GM21723 (cell line): Measurements from ENCODE around the gene UBE2L6.

Source experiments
- ATAC-seq: cut with Tn5 transposase; IDR thresholded peaks from one replicate; pipeline ENCODE4 v1.9.1; 2021; ENCODE audit warnings: mild to moderate bottlenecking, moderate library complexity; ENCODE audit not compliant: unreplicated experiment

The UBE2L6 gene

DNA sequence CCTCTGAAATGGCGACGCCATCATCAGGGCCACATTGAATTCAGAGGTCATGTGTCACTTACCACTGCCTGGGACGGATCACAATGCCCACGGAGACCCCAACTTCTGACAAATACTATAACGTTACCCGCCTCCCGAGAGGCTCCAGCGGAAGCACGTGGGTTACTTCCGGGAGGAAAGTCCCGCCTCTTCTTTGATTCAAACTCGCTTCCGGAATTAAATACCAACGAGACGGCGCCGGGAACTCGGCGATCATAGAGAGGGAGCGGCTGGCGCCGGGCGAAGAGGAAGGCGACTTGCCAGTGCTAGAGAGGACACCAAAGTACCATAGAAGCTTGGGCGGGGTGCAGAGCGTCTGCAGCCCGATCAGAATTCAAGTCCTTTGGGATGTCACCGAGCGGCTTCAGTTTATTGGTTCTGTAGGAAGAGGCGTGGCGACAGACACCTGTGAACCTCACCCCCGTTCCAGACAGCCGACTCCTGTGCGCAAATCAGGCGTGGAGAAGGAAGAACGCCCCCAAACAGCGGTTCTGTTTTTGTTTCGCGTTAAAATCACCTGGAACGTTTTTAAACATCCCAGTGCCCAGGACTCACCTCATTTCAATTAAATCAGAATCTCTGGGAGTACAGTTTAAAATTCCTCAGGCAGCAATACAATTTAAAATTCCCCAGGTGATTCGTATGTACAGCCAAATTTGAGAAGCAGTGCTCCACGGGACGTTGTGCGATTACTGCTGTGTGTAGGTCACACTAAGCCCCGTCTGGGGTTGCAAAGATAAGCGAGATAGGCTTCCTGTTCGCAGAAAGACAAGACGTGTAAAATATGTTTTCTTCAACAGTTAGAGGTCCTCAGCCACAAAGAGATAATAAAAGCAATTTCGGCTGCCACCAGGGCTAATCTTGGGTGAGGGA is 36.6 kb downstream of the UBE2L6 start, which contains the start of gene TIMM10:
Gene TIMM10 (minus strand): TSS at position 159 of the 912 bp plus-strand sequence. CDS start 565 bp downstream, outside the sequence.
- ATAC-seq = peak; percentile 98

- ATAC-seq = no peak
These were observed 37.3 kb downstream of the UBE2L6 start for GRCh38 chr11:57530215-57530595.

GRCh38 chr11:57529012-57529411 is 38.5 kb downstream of the UBE2L6 start:
- no peak for ATAC-seq

DNA sequence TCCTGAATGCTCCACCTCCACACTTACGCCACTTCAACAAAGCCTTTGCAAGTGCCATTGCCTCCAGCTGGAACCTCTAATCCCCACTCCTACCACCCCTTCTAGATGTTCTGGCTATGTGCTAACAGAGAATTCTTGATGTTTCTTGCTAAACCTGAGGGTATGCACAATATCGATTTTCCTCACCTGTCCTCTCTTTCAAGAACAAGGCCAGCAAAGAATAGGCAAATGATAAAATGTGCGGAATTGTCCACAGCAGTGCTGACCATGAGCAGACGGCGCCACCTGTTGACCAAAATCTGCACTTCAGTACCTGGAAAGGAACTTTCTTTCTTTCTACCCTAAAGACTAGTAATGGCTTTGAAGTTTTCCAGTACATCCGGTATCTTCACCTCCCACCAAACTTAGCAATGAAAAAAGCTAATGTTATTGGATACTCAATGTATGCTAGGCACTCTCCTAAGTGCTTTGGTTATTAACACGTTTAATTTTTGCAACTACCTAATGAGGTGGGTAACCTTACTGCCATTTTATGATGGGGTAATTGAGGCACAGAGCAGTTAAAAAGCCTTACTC is 40.3 kb downstream of the UBE2L6 start:
- peak; percentile 21 for ATAC-seq

DNA sequence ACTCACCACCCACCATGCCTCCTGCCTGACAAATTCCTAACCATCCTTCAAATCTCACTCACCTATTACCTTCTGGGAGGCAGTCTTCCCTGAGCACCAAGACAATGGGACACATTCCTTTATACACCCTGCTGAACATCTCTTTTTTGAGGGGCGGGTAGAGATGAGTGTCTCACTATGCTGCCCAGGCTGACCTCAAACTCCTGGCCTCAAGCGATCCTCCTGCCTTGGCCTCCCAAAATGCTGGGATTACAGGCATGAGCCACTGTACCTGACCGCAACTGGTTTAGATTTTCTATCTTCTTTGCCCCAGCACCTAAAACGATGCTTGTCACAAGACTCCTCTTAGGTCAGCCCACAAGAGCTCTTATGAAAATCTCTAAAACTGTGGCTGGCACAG is 44.1 kb downstream of the UBE2L6 start:
- no peak for ATAC-seq

- no peak for ATAC-seq
These were observed 46.4 kb downstream of the UBE2L6 start for GRCh38 chr11:57521116-57521515.

GRCh38 chr11:57516061-57516443 is 51.4 kb downstream of the UBE2L6 start:
- peak; percentile 2 for ATAC-seq

GRCh38 chr11:57515332-57516060 is 52.0 kb downstream of the UBE2L6 start, which contains the start of gene SLC43A1:
Gene SLC43A1 (minus strand): TSS chr11:57515702. CDS start chr11:57514111, 1,591 bp downstream.
- peak; percentile 53 for ATAC-seq

DNA sequence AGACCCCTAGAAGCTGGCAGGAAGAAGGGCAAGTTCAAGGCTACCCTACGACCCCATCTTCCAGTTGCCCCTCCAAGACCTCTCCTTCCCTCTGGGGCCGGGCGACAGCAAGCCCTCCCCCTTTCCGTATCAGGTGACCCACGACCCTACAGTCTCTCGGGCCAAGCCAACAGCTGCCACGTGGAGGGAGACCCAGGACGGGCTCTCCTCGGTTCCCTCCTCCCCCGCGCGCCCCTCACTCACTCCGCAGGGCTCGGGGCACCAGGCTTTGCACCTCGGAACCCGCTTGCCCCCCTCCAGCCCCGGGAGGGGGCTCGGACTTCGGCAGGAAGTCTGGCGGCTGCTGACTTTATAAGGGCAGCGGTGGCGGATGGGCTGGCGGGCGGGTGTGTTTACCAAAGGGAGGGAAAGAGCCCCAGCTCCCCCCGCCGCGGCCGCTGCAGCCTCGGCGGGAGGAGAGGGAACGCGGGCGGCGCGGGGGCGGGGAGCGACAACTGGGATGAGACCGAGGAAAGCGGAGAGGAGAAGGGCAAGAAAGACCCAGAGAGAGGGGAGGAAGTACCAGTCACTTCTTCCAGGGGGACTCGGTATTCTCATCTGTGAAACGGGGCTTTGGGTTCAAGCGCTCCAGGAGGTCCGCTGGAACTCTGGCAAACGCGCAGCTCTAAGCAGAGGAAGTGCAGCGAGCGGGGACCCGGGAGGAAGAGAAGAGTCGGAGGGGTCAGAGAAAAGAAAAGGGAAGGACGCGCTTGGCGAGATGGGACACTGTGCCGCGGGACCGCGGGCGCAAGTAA is 52.7 kb downstream of the UBE2L6 start:
- peak; percentile 49 for ATAC-seq

DNA sequence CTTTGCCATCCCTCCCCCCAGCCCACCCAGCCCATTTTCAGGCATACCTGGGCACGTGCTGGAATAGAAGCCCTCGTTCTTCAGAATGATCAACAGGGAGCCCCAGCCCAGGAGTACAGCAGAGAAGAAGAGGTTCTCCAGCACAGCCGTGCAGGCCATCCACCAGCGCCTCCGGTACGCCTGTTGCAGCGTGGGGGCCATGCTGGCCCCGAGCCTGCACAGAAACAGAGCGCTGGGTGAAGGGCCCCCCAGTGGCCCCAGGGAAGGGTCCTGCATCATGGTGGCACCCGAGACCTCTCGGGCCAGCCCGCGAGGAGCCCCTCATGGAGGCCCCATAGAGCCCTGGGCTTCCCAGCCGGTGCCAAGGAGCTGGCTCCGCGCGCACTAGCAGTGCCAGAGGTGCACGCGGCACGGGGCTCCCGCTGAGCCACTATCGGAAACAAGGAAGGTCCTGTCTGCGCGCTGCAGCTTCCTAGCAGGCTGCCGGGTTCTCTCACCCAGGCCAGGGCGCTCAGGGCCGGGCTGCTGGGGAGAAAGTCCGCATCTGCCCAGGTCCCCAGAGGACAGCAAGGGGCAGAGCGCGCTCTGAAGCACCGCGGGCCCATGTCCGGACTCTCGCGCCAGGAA is 53.4 kb downstream of the UBE2L6 start:
- peak; percentile 37 for ATAC-seq

- ATAC-seq = no peak
These were observed 54.0 kb downstream of the UBE2L6 start for GRCh38 chr11:57513452-57513795.

- no peak for ATAC-seq
These were observed 54.6 kb downstream of the UBE2L6 start for GRCh38 chr11:57512646-57513451.

DNA sequence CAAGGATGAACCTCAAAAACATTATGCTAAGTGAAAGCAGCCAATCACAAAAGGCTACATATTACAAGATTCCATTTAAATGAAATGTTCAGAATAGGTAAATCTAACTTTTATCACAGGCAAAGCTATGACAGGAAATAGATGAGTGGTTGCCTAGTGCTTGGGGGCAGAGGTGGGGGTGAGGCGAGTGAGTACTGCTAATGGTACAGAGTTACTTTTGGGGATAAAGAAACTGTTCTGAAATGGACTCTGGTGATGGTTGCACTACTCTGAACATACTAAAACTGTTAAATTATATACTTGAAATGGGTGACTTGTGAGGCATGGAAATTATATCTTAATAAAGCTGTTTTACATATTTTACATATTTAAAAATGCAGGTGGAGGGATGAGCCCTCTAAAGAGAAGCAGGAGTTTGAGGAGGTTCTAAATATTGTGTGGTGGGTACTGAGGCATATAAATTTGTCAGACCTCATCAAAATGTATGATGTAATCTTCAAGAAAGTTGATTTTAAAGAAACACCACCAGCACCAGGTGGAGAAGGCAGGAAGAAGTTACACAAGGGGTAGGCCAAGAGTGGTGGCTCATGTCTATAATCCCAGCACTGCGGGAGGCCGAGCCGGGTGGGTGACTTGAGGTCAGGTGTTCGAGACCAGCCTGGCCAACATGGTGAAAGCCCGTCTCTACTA is 55.6 kb downstream of the UBE2L6 start:
- no peak for ATAC-seq

DNA sequence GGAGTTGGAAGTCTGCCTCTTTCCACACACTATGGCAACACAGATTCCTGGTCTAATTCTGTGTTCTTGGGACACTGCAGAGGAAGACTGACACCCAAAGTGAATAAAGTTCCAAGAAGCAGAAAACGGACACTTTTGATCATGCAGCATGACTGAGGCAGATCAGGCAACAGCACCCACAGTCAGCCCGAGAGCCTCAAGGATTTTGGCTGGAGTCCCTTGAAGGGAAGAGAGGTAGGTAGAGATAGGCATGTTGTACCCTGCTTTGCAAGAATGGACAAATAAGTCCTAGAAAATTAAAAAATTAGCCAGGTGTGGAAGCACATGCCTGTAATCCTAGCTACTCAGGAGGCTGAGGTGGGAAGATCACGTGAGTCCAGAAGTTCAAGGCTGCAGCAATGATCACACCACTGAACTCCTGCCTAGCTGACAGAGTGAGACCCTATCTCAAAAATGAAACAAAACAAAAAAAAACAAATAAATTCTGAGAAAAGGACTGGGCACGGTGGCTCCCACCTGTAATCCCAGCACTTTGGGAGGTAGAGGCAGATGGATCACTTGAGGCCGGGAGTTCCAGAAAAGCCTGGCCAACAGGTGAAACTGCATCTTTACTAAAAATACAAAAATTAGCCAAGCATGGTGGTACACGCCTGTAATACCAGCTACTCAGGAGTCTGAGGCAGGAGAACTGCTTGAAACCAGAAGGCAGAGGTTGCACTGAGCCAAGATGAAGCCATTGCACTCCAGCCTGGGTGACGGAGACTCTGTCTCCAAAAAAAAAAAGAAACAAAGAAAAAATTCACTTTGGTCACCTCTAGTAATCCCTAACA is 58.9 kb downstream of the UBE2L6 start:
- no peak for ATAC-seq

DNA sequence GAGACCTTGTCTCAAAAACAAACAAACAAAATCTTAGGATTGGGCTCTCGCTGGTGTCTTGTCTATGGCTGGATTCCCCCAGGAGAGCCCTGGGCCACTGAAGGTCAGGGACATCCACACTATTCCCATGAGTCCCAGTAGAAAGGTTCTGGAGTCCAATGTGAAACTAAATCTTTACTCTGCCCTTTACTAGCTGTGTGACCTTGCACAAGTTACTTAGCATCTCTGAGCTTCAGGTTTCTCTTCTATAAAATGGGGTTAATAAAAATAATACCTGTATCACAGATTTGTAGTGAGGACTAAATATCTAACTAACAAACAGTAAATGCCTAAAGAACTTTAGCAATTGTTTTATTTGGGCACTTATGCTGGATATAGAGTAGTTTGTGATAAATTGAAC is 61.0 kb downstream of the UBE2L6 start:
- no peak for ATAC-seq

DNA sequence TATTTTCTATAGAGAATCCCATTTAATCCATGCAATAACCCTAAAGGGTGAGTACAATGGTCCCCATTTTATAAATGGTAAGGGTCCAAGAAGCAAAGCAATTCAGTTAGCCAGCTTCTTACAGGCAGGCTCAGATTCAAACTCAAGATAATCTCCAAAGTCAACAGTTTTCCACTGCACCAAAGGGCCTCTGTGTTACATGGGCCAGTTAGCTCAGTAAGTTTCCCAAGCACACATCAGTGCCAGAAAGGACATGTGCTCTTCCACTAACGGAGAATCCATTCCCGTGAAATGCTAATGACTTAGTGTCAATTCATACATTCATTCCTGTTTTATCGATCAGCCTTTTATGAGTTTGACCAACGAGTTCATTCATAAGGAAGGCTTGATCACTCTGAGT is 63.0 kb downstream of the UBE2L6 start:
- no peak for ATAC-seq

DNA sequence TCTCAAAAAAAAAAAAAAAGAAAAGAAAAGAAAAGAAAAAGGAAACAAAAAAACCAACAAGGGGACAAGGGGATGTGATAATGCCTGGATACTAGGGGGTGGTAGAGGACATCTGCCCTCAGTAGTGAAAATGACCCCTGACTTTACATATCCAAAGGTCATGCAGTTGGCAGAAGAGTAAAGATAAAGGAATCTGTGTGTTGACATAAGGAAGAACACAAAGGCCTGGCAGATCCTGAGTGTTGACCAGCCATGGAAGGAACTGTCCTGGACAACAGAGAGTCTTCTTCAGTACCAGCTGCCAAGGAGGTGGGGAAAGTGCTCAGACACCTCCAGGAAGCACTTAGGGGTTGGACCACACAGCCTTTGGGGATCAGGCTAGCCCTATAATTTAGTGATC is 64.6 kb downstream of the UBE2L6 start:
- no peak for ATAC-seq

- no peak for ATAC-seq
These were observed 65.1 kb downstream of the UBE2L6 start for GRCh38 chr11:57502376-57502775.
